A673 (cell line): Measurements from ENCODE around the gene PFKP. TPM values are rescaled to one million over a fixed set of nuclear protein-coding genes. Genes with fewer than 3 reads are reported as not detected.

ENCODE experiments used
- BruUV-seq: library from RNA; stranded (reverse); fragments of 400-500 nt; replicated peaks from 2 replicates; lab custom pipeline; 2021; lab: Mats Ljungman, UMichigan
- CTCF ChIA-PET: fragments of 300-600 bp; sonication (Branson Sonifier 250); formaldehyde crosslinking; loops from one replicate; lab custom pipeline; 2022; ENCODE audit warnings: antibody characterized with exemption; lab: Charles Lee
- POLR2A ChIA-PET: fragments of 300-600 bp; sonication (Branson Sonifier 250); formaldehyde crosslinking; loops from one replicate; lab custom pipeline; 2022; ENCODE audit warnings: antibody characterized with exemption; ENCODE audit not compliant: low non-redundant PET; lab: Charles Lee
- DNase-seq: peaks from one replicate; pipeline ENCODE4 v3.0.0-alpha.2; 2015; ENCODE audit warnings: low spot score
- H3K27ac ChIP-seq: fragments of 200-600 bp; sonication (generic); 2 replicates; pipeline ENCODE4 v1.5.1; 2016; ENCODE audit warnings: mixed run types, low read depth, mild to moderate bottlenecking, mixed read lengths, antibody characterized with exemption, low read length; ENCODE audit not compliant: poor library complexity, severe bottlenecking
- H3K27me3 ChIP-seq: fragments of 200-600 bp; sonication (generic); replicated peaks from 2 replicates; pipeline ENCODE4 v1.6.1; 2017; ENCODE audit warnings: mixed run types, low read depth, mild to moderate bottlenecking, mixed read lengths, antibody characterized with exemption, low read length; ENCODE audit not compliant: insufficient read depth, poor library complexity
- H3K36me3 ChIP-seq: fragments of 200-600 bp; sonication (generic); 2 replicates; pipeline ENCODE4 v1.6.1; 2016; ENCODE audit warnings: mixed run types, mild to moderate bottlenecking, mixed read lengths, antibody characterized with exemption, low read length; ENCODE audit not compliant: insufficient read depth, poor library complexity, severe bottlenecking
- H3K4me1 ChIP-seq: fragments of 200-600 bp; sonication (generic); 2 replicates; pipeline ENCODE4 v1.6.1; 2017; ENCODE audit warnings: mixed run types, mild to moderate bottlenecking, mixed read lengths, antibody characterized with exemption, low read length; ENCODE audit not compliant: insufficient read depth, poor library complexity, severe bottlenecking
- H3K4me3 ChIP-seq: fragments of 200-600 bp; sonication (generic); 2 replicates; pipeline ENCODE4 v1.5.1; 2016; ENCODE audit warnings: low read depth, mixed run types, mild to moderate bottlenecking, mixed read lengths, low read length; ENCODE audit not compliant: poor library complexity, severe bottlenecking
- H3K9me3 ChIP-seq: fragments of 200-600 bp; sonication (generic); 2 replicates; pipeline ENCODE4 v1.6.1; 2016; ENCODE audit warnings: mixed run types, low read depth, mild to moderate bottlenecking, mixed read lengths, antibody characterized with exemption, low read length; ENCODE audit not compliant: poor library complexity, severe bottlenecking
- CTCF ChIP-seq: fragments of 300-800, 200-600 bp; sonication (generic); conservative IDR thresholded peaks from 2 replicates; pipeline ENCODE4 v1.5.1; 2017; ENCODE audit warnings: low read depth, mild to moderate bottlenecking, antibody characterized with exemption, low read length, moderate library complexity, mixed read lengths
- EZH2 ChIP-seq: fragments of 200-600 bp; sonication (generic); IDR thresholded peaks from 2 replicates; pipeline ENCODE4 v1.6.1; 2017; ENCODE audit warnings: borderline replicate concordance, low read depth, mild to moderate bottlenecking, mixed read lengths, antibody characterized with exemption, low read length; ENCODE audit not compliant: poor library complexity, severe bottlenecking
- intact Hi-C: fragments of 100-400 bp; cut with micrococcal nuclease; formaldehyde crosslinking; loops from one replicate; pipeline ENCODE4 v1.10.0; 2022; ENCODE audit not compliant: unreplicated experiment
- total RNA-seq: library from RNA; stranded (reverse); gene quantifications from 2 replicates; pipeline ENCODE4 v1.2.3, GENCODE V29; 2021

The PFKP gene
- total RNA-seq, 1 experiment from 2014 or later: 232 TPM

- H3K36me3 ChIP-seq: peaks cover 56% of the 10 kb centered on the region
- intact Hi-C loops: no loop called here
- peaks cover 14% of the 10 kb centered on the region for H3K4me1 ChIP-seq
- no peak overlapping the region for H3K4me3 ChIP-seq
- BruUV-seq: no TSS peak
- TF ChIP-seq EZH2 (no peak), CTCF (no peak)
- POLR2A ChIA-PET: no interaction called here
- H3K9me3 ChIP-seq: no peaks in the 10 kb centered on the region
- H3K27ac ChIP-seq: no peak overlapping the region
- CTCF ChIA-PET: no interaction called here
- no peaks in the 10 kb centered on the region for H3K27me3 ChIP-seq
- DNase-seq: no peak
These were observed 33.7 kb downstream of the PFKP start for GRCh38 chr10:3100856-3101640.

- Histone ChIP-seq H3K4me1 (peaks cover 9% of the 10 kb centered on the region), H3K9me3 (no peaks in the 10 kb centered on the region), H3K4me3 (no peak overlapping the region), H3K27ac (no peak overlapping the region), H3K36me3 (peaks cover 67% of the 10 kb centered on the region), H3K27me3 (no peaks in the 10 kb centered on the region)
- no TSS peak for BruUV-seq
- ChIA-PET CTCF (no interaction called here), POLR2A (no interaction called here)
- TF ChIP-seq CTCF (no peak), EZH2 (no peak)
- no peak for DNase-seq
- intact Hi-C loops: no loop called here
These were observed 35.5 kb downstream of the PFKP start for GRCh38 chr10:3102720-3103427.

- POLR2A ChIA-PET: no interaction called here
These were observed 36.3 kb downstream of the PFKP start for GRCh38 chr10:3103646-3104045.

More at GRCh38 chr10:3103646-3104045, 36.3 kb downstream of the PFKP start:
- Histone ChIP-seq H3K27ac (no peak overlapping the region), H3K36me3 (peaks cover 74% of the 10 kb centered on the region), H3K4me1 (peaks cover 9% of the 10 kb centered on the region), H3K27me3 (no peaks in the 10 kb centered on the region), H3K9me3 (no peaks in the 10 kb centered on the region), H3K4me3 (no peak overlapping the region)
- no peak for DNase-seq
- no TSS peak for BruUV-seq
- TF ChIP-seq EZH2: no peak
- intact Hi-C loops: no loop called here
- CTCF ChIA-PET: no interaction called here
